B cell (primary cell): ENCODE results near the gene PAXIP1. TPM values are rescaled to one million over a fixed set of nuclear protein-coding genes. Genes with fewer than 3 reads are reported as not detected.

Source experiments
- ATAC-seq: fragments of 200-7000 bp; cut with Tn5 transposase; one replicate; pipeline ENCODE4 v1.10.0; 2021; ENCODE audit warnings: low read depth, mild to moderate bottlenecking, moderate number of reproducible peaks, moderate library complexity
- CTCF ChIA-PET: fragments of 350-600 bp; sonication (Branson Sonifier 250); formaldehyde crosslinking; loops from one replicate; lab custom pipeline; 2021; ENCODE audit warnings: antibody characterized with exemption, inconsistent platforms; lab: Charles Lee
- POLR2A ChIA-PET: fragments of 350-600 bp; sonication (Branson Sonifier 250); formaldehyde crosslinking; loops from one replicate; lab custom pipeline; 2021; ENCODE audit warnings: antibody characterized with exemption; lab: Charles Lee
- DNase-seq: peaks from one replicate; pipeline ENCODE4 v3.0.0; 2013
- H2AFZ ChIP-seq: 2 replicates; pipeline ENCODE4 v1.6.1; 2012; ENCODE audit warnings: mild to moderate bottlenecking, low read depth, low read length; ENCODE audit not compliant: insufficient read depth, poor library complexity, severe bottlenecking
- H3K27ac ChIP-seq, 2 donors: 1 replicate in 1 of 2; 2 replicates in 1 of 2; pipeline ENCODE4 v1.5.1; 2012 to 2013; ENCODE audit warnings: low read length in 2 of 2, mild to moderate bottlenecking in 2 of 2, moderate library complexity in 1 of 2
- H3K27me3 ChIP-seq, 4 experiments: fragments of 200-600 bp in 1 of 4; sonication (generic) in 1 of 4; replicated peaks in 1 of 4; 1 replicate in 2 of 4; 2 replicates in 2 of 4; pipeline versions ENCODE4 v1.6.1 to v1.7.0; 2013 to 2016; ENCODE audit warnings: low read length in 3 of 4, mild to moderate bottlenecking in 2 of 4, mixed read lengths in 1 of 4, moderate library complexity in 1 of 4; ENCODE audit not compliant: insufficient read depth in 4 of 4, control insufficient read depth in 3 of 4; ENCODE audit errors: control extremely low read depth in 1 of 4
- H3K36me3 ChIP-seq, 2 experiments: replicated peaks in 1 of 2; 1 replicate in 1 of 2; 2 replicates in 1 of 2; pipeline versions ENCODE4 v1.6.1 to v1.7.1; 2013; ENCODE audit warnings: low read length in 1 of 2; ENCODE audit not compliant: insufficient read depth in 2 of 2, control insufficient read depth in 1 of 2; ENCODE audit errors: control extremely low read depth in 1 of 2, extremely low read depth in 1 of 2
- H3K4me1 ChIP-seq, 2 donors: fragments of 200-600 bp in 1 of 2; sonication (generic) in 1 of 2; 1 replicate in 1 of 2; 2 replicates in 1 of 2; pipeline versions ENCODE4 v1.5.1 to v1.6.1; 2013 to 2017; ENCODE audit warnings: low read length in 2 of 2; ENCODE audit not compliant: control insufficient read depth in 2 of 2, insufficient read depth in 2 of 2
- H3K4me2 ChIP-seq: replicated peaks from 2 replicates; pipeline ENCODE3; 2012; ENCODE audit warnings: mild to moderate bottlenecking, low read depth, low read length; ENCODE audit not compliant: poor library complexity, severe bottlenecking
- H3K4me3 ChIP-seq, 5 experiments: fragments of 200-600 bp in 1 of 5; sonication (generic) in 1 of 5; 1 replicate in 3 of 5; 2 replicates in 2 of 5; pipeline versions ENCODE4 v1.5.1 to v1.7.0; 2011 to 2016; ENCODE audit warnings: low read length in 4 of 5, mild to moderate bottlenecking in 4 of 5, low read depth in 2 of 5, control low read depth in 1 of 5, moderate library complexity in 1 of 5; ENCODE audit not compliant: insufficient read depth in 1 of 5; ENCODE audit errors: control extremely low read depth in 1 of 5, extremely low read depth in 1 of 5
- H3K79me2 ChIP-seq: fragments of 200-600 bp; sonication (generic); one replicate; pipeline ENCODE4 v1.6.0; 2016; ENCODE audit warnings: low read length; ENCODE audit not compliant: control insufficient read depth, insufficient read depth
- H3K9ac ChIP-seq: fragments of 200-600 bp; sonication (generic); 2 replicates; pipeline ENCODE4 v1.6.1; 2017; ENCODE audit warnings: mild to moderate bottlenecking, low read length, moderate library complexity
- H3K9me3 ChIP-seq, 3 donors: one replicate each; pipeline versions ENCODE4 v1.6.1 to v1.7.1; 2013; ENCODE audit warnings: low read length in 2 of 3; ENCODE audit not compliant: control insufficient read depth in 2 of 3, insufficient read depth in 1 of 3; ENCODE audit errors: control extremely low read depth in 1 of 3
- H4K20me1 ChIP-seq: 2 replicates; pipeline ENCODE4 v1.6.0; 2012; ENCODE audit warnings: mild to moderate bottlenecking, low read length; ENCODE audit not compliant: insufficient read depth, control insufficient read depth, poor library complexity, severe bottlenecking
- H3K27ac Mint-ChIP-seq: one replicate; pipeline ENCODE4 v1.8.0; 2021; ENCODE audit warnings: mixed read lengths
- H3K27me3 Mint-ChIP-seq: one replicate; pipeline ENCODE4 v1.8.0; 2021; ENCODE audit warnings: mixed read lengths
- H3K4me1 Mint-ChIP-seq: one replicate; pipeline ENCODE4 v1.8.0; 2021; ENCODE audit warnings: mixed read lengths
- H3K4me3 Mint-ChIP-seq: one replicate; pipeline ENCODE4 v1.8.0; 2021; ENCODE audit warnings: mixed read lengths
- H3K9me3 Mint-ChIP-seq: one replicate; pipeline ENCODE4 v1.8.0; 2022; ENCODE audit warnings: mixed read lengths; ENCODE audit not compliant: insufficient read depth
- CTCF ChIP-seq: fragments of 200-600 bp; IDR thresholded peaks from one replicate; pipeline ENCODE4 v1.8.0; 2022; ENCODE audit warnings: antibody characterized with exemption, mild to moderate bottlenecking
- EZH2 ChIP-seq: IDR thresholded peaks from 2 replicates; pipeline ENCODE4 v1.6.1; 2012; ENCODE audit warnings: borderline replicate concordance, low read depth, mild to moderate bottlenecking, moderate library complexity, low read length; ENCODE audit not compliant: insufficient read depth, poor library complexity, severe bottlenecking
- WGBS: methylation state at CpG from one replicate; pipeline ENCODE4 v1.1.5; 2013; ENCODE audit warnings: missing lambda C conversion rate; ENCODE audit not compliant: insufficient coverage; 5-methylcytosine and 5-hydroxymethylcytosine counted together
- intact Hi-C: fragments of 100-400 bp; cut with micrococcal nuclease; formaldehyde crosslinking; loops from one replicate; pipeline ENCODE4 v1.10.0; 2022
- polyA plus RNA-seq: library from polyadenylated mRNA; depleted of rRNA; stranded (reverse); fragments of >200 nt; gene quantifications from 2 replicates; pipeline ENCODE4 v1.2.3, GENCODE V29; 2012
- total RNA-seq, 2 donors: library from RNA; stranded (reverse); fragments of 120-200 nt in 1 of 2; gene quantifications; 1 replicate in 1 of 2; 2 replicates in 1 of 2; pipeline versions ENCODE4 v1.2.3 to v1.2.4, GENCODE V29; 2013 to 2022

Gene PAXIP1
- total and polyA plus RNA-seq, 2 donors (not counting 1 experiment from before 2014, with no cell fraction given): 9.2 to 18.5 TPM

GRCh38 chr7:154943906-154944305 is 59.0 kb downstream of the PAXIP1 start:
- H3K27ac ChIP-seq: no peak overlapping the region
- H3K9ac ChIP-seq: no peak overlapping the region
- ChIA-PET POLR2A (no interaction called here), CTCF (interaction anchor here (1.3 to 1.9 kb wide), 2 partner anchors 10 to 17 kb away, joined by 7 to 9 read pairs; no protein-coding TSS in a partner anchor)
- no peaks in the 10 kb centered on the region for H3K9me3 ChIP-seq
- no peaks in the 10 kb centered on the region for H3K4me1 ChIP-seq
- H3K4me1 Mint-ChIP-seq: no peaks in the 10 kb centered on the region
- H3K4me3 ChIP-seq: no peak overlapping the region
- no peaks in the 10 kb centered on the region for H4K20me1 ChIP-seq
- intact Hi-C loops: no loop called here
- TF ChIP-seq EZH2 (no peak), CTCF (no peak)
- H3K27me3 Mint-ChIP-seq: no peaks in the 10 kb centered on the region
- peaks cover 10% of the 10 kb centered on the region for H3K79me2 ChIP-seq
- DNase-seq: no peak
- 93% methylated on average over 9 of the region's 9 CpGs for WGBS
- no peak for ATAC-seq
- no peak overlapping the region for H2AFZ ChIP-seq
- no peaks in the 10 kb centered on the region for H3K27me3 ChIP-seq
- H3K4me2 ChIP-seq: no peak overlapping the region
- peaks cover 16 to 40% of the 10 kb centered on the region in 2 experiments for H3K36me3 ChIP-seq
- no peaks in the 10 kb centered on the region for H3K9me3 Mint-ChIP-seq
- peak overlapping the region; percentile 43 for H3K27ac Mint-ChIP-seq
- H3K4me3 Mint-ChIP-seq: no peak overlapping the region

GRCh38 chr7:154942691-154943090 is 60.2 kb downstream of the PAXIP1 start:
- Histone ChIP-seq H3K4me3 (no peak overlapping the region), H4K20me1 (no peaks in the 10 kb centered on the region), H3K9me3 (no peaks in the 10 kb centered on the region), H2AFZ (no peak overlapping the region), H3K36me3 (peaks cover 12 to 35% of the 10 kb centered on the region in 2 experiments), H3K4me1 (no peaks in the 10 kb centered on the region), H3K79me2 (peaks cover 16% of the 10 kb centered on the region), H3K27me3 (no peaks in the 10 kb centered on the region), H3K27ac (no peak overlapping the region), H3K9ac (no peak overlapping the region), H3K4me2 (no peak overlapping the region)
- POLR2A ChIA-PET: no interaction called here
- Mint-ChIP-seq H3K9me3 (no peaks in the 10 kb centered on the region), H3K27me3 (no peaks in the 10 kb centered on the region), H3K4me3 (no peak overlapping the region), H3K4me1 (peaks cover 8% of the 10 kb centered on the region), H3K27ac (no peak overlapping the region)
- ATAC-seq (no peak), DNase-seq (no peak)
- no CpG with 5 or more reads among the region's 2 CpGs for WGBS
- TF ChIP-seq EZH2 (no peak), CTCF (no peak)
- intact Hi-C loops: no loop called here
- CTCF ChIA-PET: interaction anchor here (0.8 to 1.2 kb wide), 3 partner anchors 15 to 400 kb away, joined by 3 to 6 read pairs (median 3); no protein-coding TSS in a partner anchor
